GOT3 (cell line): ENCODE data around the gene FNDC3B.
"Not testable (repeated sequence)": the region's sequence is repeated elsewhere in the genome, so short reads cannot be mapped to it uniquely, and the experiment has no call there.

Source experiments
- DNase-seq: peaks from one replicate; lab custom pipeline; 2025; ENCODE audit warnings: mixed read lengths; lab: John Stamatoyannopoulos, UW

Gene FNDC3B

GRCh38 chr3:172031996-172032395 is 7.4 kb upstream of the FNDC3B start:
- DNase-seq = no peak

GRCh38 chr3:172033396-172033795 is 6.0 kb upstream of the FNDC3B start:
- DNase-seq = no peak

- no peak for DNase-seq
Observed at GRCh38 chr3:172034786-172035685, 4.3 kb upstream of the FNDC3B start.

- no peak for DNase-seq
Observed at GRCh38 chr3:172036541-172037215, 2.7 kb upstream of the FNDC3B start.

- no peak for DNase-seq
Observed at GRCh38 chr3:172038798-172039435, 461 bp upstream of the FNDC3B start.

- peak; percentile 79 for DNase-seq
Observed at GRCh38 chr3:172040078-172040980, 951 bp downstream of the FNDC3B start.

GRCh38 chr3:172040981-172041963 is 1.9 kb downstream of the FNDC3B start:
- no peak for DNase-seq

- no peak for DNase-seq
Observed at GRCh38 chr3:172042136-172042662, 2.8 kb downstream of the FNDC3B start.

- not testable (repeated sequence) for DNase-seq
Observed at GRCh38 chr3:172042663-172043179, 3.3 kb downstream of the FNDC3B start.

- DNase-seq = no peak
Observed at GRCh38 chr3:172043233-172043632, 3.9 kb downstream of the FNDC3B start.

- DNase-seq = no peak
Observed at GRCh38 chr3:172043766-172044165, 4.4 kb downstream of the FNDC3B start.

GRCh38 chr3:172044833-172045585 is 5.6 kb downstream of the FNDC3B start:
- DNase-seq = no peak

GRCh38 chr3:172046268-172046915 is 7.0 kb downstream of the FNDC3B start:
- no peak for DNase-seq

- no peak for DNase-seq
Observed at GRCh38 chr3:172047567-172048115, 8.3 kb downstream of the FNDC3B start.

- DNase-seq = no peak
Observed at GRCh38 chr3:172048599-172048998, 9.2 kb downstream of the FNDC3B start.

GRCh38 chr3:172051310-172051956 is 12.1 kb downstream of the FNDC3B start:
- DNase-seq = no peak

- DNase-seq = no peak
Observed at GRCh38 chr3:172051957-172052354, 12.6 kb downstream of the FNDC3B start.

- DNase-seq = no peak
Observed at GRCh38 chr3:172052405-172052804, 13.0 kb downstream of the FNDC3B start.
